ENCODE data around the gene THAP12. TPM values are rescaled to one million over a fixed set of nuclear protein-coding genes. Genes with fewer than 3 reads are reported as not detected.

Gene THAP12
- total RNA-seq, 4 donors from 2014 or later, result 15.6 to 25.4 (median 22.3) TPM

GRCh38 chr11:76355172-76355571, 25.8 kb downstream of the THAP12 start:
- intact Hi-C loops (cut with DNase I; ENCODE audit: low total_unique reads), result no loop called here
- no peak overlapping the region for H3K4me3 ChIP-seq (ENCODE audit: low read depth, poor library complexity, severe bottlenecking)
- no peak for TF ChIP-seq POLR2A (IDR thresholded peaks at IDR 0.05)
- TF ChIP-seq CTCF (IDR thresholded peaks at IDR 0.05), result no peak
- DNase-seq (ENCODE audit: low spot score in 2 of 2), result no peak
- WGBS, 2 donors, result 94 to 100% methylated on average over 1 of the region's 1 CpG

GRCh38 chr11:76348348-76348747, 32.6 kb downstream of the THAP12 start:
- TF ChIP-seq POLR2A (IDR thresholded peaks at IDR 0.05) (no peak), CTCF (IDR thresholded peaks at IDR 0.05) (no peak)
- intact Hi-C loops (cut with DNase I; ENCODE audit: low total_unique reads), result no loop called here
- no peak overlapping the region for H3K4me3 ChIP-seq (ENCODE audit: low read depth, poor library complexity, severe bottlenecking)
- 90 to 94% methylated on average over 3 of the region's 3 CpGs for WGBS, 2 donors
- DNase-seq (ENCODE audit: low spot score in 2 of 2), result no peak

- no peak for TF ChIP-seq CTCF (IDR thresholded peaks at IDR 0.05)
- no peak for TF ChIP-seq POLR2A (IDR thresholded peaks at IDR 0.05)
- DNase-seq (ENCODE audit: low spot score in 2 of 2), result no peak
- WGBS, 2 donors, result 27 to 32% methylated on average over 2 of the region's 2 CpGs
- H3K4me3 ChIP-seq (ENCODE audit: low read depth, poor library complexity, severe bottlenecking), result no peak overlapping the region
- intact Hi-C loops (cut with DNase I; ENCODE audit: low total_unique reads), result no loop called here
Measured at GRCh38 chr11:76347466-76347865, 33.5 kb downstream of the THAP12 start.

- WGBS, 2 donors, result 45 to 48% methylated on average over 6 of the region's 6 CpGs
- peak in 1 of 2 donors; percentile 69 for DNase-seq (ENCODE audit: low spot score in 2 of 2)
- intact Hi-C loops (cut with DNase I; ENCODE audit: low total_unique reads), result no loop called here
- H3K4me3 ChIP-seq (ENCODE audit: low read depth, poor library complexity, severe bottlenecking), result no peak overlapping the region
- TF ChIP-seq CTCF (IDR thresholded peaks at IDR 0.05) (no peak), POLR2A (IDR thresholded peaks at IDR 0.05) (no peak)
Measured at GRCh38 chr11:76339221-76339620, 41.7 kb downstream of the THAP12 start.

- TF ChIP-seq POLR2A (IDR thresholded peaks at IDR 0.05) (no peak), CTCF (IDR thresholded peaks at IDR 0.05) (no peak)
- intact Hi-C loops (cut with DNase I; ENCODE audit: low total_unique reads), result no loop called here
Measured at GRCh38 chr11:76337923-76338322, 43.0 kb downstream of the THAP12 start.

GRCh38 chr11:76337469-76337868, 43.5 kb downstream of the THAP12 start:
- no peak overlapping the region for H3K4me3 ChIP-seq (ENCODE audit: low read depth, poor library complexity, severe bottlenecking)
- WGBS, 2 donors, result 74 to 93% methylated on average over 1 of the region's 1 CpG
- TF ChIP-seq CTCF (IDR thresholded peaks at IDR 0.05), result no peak
- no peak for TF ChIP-seq POLR2A (IDR thresholded peaks at IDR 0.05)
- DNase-seq (ENCODE audit: low spot score in 2 of 2), result no peak
- intact Hi-C loops (cut with DNase I; ENCODE audit: low total_unique reads), result no loop called here

More at GRCh38 chr11:76337923-76338322, 43.0 kb downstream of the THAP12 start:
- no peak for DNase-seq (ENCODE audit: low spot score in 2 of 2)
- 76 to 86% methylated on average over 4 of the region's 4 CpGs for WGBS, 2 donors
- H3K4me3 ChIP-seq (ENCODE audit: low read depth, poor library complexity, severe bottlenecking), result no peak overlapping the region

Measured in lower leg skin (tissue), 4 donors.